PC-3 (cell line): ENCODE measurements around the gene CDH13.

Experiments
- EZH2 ChIP-seq: fragments of 300-600 bp; sonication (generic); IDR thresholded peaks from one replicate; pipeline ENCODE4 v1.6.1; 2017; ENCODE audit warnings: antibody characterized with exemption, mild to moderate bottlenecking, low read length; ENCODE audit not compliant: unreplicated experiment
- TF ChIP-seq, protein P1 (sequence below): fragments of 300-600 bp; sonication (generic); conservative IDR thresholded peaks from 2 replicates; pipeline ENCODE4 v1.5.1; 2017; ENCODE audit warnings: antibody characterized with exemption, low read depth, mild to moderate bottlenecking, low read length

DNA sequence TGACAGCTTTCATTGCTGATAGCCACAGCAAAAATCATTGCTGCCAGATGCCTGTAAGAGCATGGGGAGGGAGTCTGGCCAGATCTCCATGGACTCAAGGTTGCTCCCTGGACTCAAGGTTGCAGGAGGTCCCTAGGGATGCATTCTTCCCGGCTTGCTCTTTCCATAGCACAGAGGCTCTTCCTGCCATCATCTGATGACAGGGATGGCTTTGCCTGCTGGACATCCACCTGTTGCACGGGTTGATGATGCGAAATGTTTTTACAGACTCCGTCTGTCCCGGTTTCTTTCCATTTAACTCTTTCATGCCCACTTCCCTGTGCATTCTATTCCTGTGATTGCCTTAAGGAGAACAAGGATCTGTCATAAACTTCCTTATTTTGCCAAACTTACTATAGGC lies 1065.5 kb downstream of the CDH13 start:
- TF ChIP-seq, protein P1, sequence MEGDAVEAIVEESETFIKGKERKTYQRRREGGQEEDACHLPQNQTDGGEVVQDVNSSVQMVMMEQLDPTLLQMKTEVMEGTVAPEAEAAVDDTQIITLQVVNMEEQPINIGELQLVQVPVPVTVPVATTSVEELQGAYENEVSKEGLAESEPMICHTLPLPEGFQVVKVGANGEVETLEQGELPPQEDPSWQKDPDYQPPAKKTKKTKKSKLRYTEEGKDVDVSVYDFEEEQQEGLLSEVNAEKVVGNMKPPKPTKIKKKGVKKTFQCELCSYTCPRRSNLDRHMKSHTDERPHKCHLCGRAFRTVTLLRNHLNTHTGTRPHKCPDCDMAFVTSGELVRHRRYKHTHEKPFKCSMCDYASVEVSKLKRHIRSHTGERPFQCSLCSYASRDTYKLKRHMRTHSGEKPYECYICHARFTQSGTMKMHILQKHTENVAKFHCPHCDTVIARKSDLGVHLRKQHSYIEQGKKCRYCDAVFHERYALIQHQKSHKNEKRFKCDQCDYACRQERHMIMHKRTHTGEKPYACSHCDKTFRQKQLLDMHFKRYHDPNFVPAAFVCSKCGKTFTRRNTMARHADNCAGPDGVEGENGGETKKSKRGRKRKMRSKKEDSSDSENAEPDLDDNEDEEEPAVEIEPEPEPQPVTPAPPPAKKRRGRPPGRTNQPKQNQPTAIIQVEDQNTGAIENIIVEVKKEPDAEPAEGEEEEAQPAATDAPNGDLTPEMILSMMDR: no peak
- no peak for TF ChIP-seq EZH2
